Immature natural killer cell (primary cell): ENCODE measurements around the gene MEF2B. TPM values are rescaled to one million over a fixed set of nuclear protein-coding genes. Genes with fewer than 3 reads are reported as not detected.
"Not testable (repeated sequence)": the region's sequence is repeated elsewhere in the genome, so short reads cannot be mapped to it uniquely, and the experiment has no call there.

ENCODE experiments used
- DNase-seq, 3 donors: peaks; one replicate each; pipeline ENCODE4 v3.0.0; 2022; ENCODE audit warnings: mixed read lengths in 1 of 3
- H3K27ac Mint-ChIP-seq, 6 donors: one replicate each; pipeline ENCODE4 v1.8.0; 2020; ENCODE audit warnings: mixed read lengths in 6 of 6, mild to moderate bottlenecking in 5 of 6, inconsistent platforms in 4 of 6, moderate library complexity in 3 of 6
- H3K27me3 Mint-ChIP-seq, 3 donors: one replicate each; pipeline ENCODE4 v1.8.0; 2020 to 2021; ENCODE audit warnings: low read depth in 3 of 3, mild to moderate bottlenecking in 3 of 3, mixed read lengths in 3 of 3, moderate library complexity in 3 of 3, inconsistent platforms in 1 of 3
- H3K36me3 Mint-ChIP-seq, 3 donors: one replicate each; pipeline ENCODE4 v1.8.0; 2020; ENCODE audit warnings: mixed read lengths in 3 of 3, inconsistent platforms in 2 of 3, mild to moderate bottlenecking in 2 of 3
- H3K4me1 Mint-ChIP-seq, 2 donors: one replicate each; pipeline ENCODE4 v1.8.0; 2020; ENCODE audit warnings: inconsistent platforms in 2 of 2, mild to moderate bottlenecking in 2 of 2, mixed read lengths in 2 of 2, moderate library complexity in 1 of 2
- H3K4me3 Mint-ChIP-seq, 5 donors: one replicate each; pipeline ENCODE4 v1.8.0; 2020; ENCODE audit warnings: mild to moderate bottlenecking in 5 of 5, mixed read lengths in 5 of 5, inconsistent platforms in 3 of 5, moderate library complexity in 3 of 5
- H3K9me3 Mint-ChIP-seq, 6 donors: one replicate each; pipeline ENCODE4 v1.8.0; 2020; ENCODE audit warnings: mild to moderate bottlenecking in 6 of 6, mixed read lengths in 6 of 6, inconsistent platforms in 4 of 6, moderate library complexity in 3 of 6
- polyA plus RNA-seq, 3 donors: library from polyadenylated mRNA; unstranded; fragments of 300-500 nt; fragmentation: Illumina TruSeq; gene quantifications; one replicate each; pipeline ENCODE4 v1.2.3, GENCODE V29; 2021

Gene MEF2B
- polyA plus RNA-seq, 3 donors from 2014 or later: 0.35 to 0.82 TPM; not detected in 1

- no peak for DNase-seq
- no peak overlapping the region for H3K4me3 Mint-ChIP-seq
- no peaks in the 10 kb centered on the region for H3K9me3 Mint-ChIP-seq
- H3K4me1 Mint-ChIP-seq: peaks cover 21 to 30% of the 10 kb centered on the region in 2 donors
- no peaks in the 10 kb centered on the region for H3K36me3 Mint-ChIP-seq
- H3K27ac Mint-ChIP-seq: peak overlapping the region in 1 of 6 donors; percentile 53
- peaks cover 0 to 4% (median 0%) of the 10 kb centered on the region in 3 donors for H3K27me3 Mint-ChIP-seq
These were observed 30.2 kb downstream of the MEF2B start for GRCh38 chr19:19139876-19140229.

GRCh38 chr19:19138109-19138981 is 31.7 kb downstream of the MEF2B start, which contains the start of gene TMEM161A:
Gene TMEM161A (minus strand): TSS chr19:19138478. CDS start chr19:19138428, 50 bp downstream.
- Mint-ChIP-seq H3K27me3 (peaks cover 0 to 4% (median 0%) of the 10 kb centered on the region in 3 donors), H3K27ac (peak within 1 kb of the TSS; percentile 84 to 97 (median 92)), H3K36me3 (no peaks in the 10 kb centered on the region), H3K9me3 (no peaks in the 10 kb centered on the region), H3K4me3 (peak within 1 kb of the TSS; percentile 97 to 98 (median 98)), H3K4me1 (peaks cover 21 to 30% of the 10 kb centered on the region in 2 donors)
- peak; percentile 94 to 95 (median 95) for DNase-seq

- H3K9me3 Mint-ChIP-seq: no peaks in the 10 kb centered on the region
- H3K36me3 Mint-ChIP-seq: no peaks in the 10 kb centered on the region
- peaks cover 21 to 30% of the 10 kb centered on the region in 2 donors for H3K4me1 Mint-ChIP-seq
- peaks cover 0 to 4% (median 0%) of the 10 kb centered on the region in 3 donors for H3K27me3 Mint-ChIP-seq
- H3K27ac Mint-ChIP-seq: peak overlapping the region; percentile 10 to 97 (median 92)
- no peak for DNase-seq
- peak overlapping the region; percentile 97 to 98 (median 98) for H3K4me3 Mint-ChIP-seq
These were observed 32.4 kb downstream of the MEF2B start for GRCh38 chr19:19137556-19138108.

DNA sequence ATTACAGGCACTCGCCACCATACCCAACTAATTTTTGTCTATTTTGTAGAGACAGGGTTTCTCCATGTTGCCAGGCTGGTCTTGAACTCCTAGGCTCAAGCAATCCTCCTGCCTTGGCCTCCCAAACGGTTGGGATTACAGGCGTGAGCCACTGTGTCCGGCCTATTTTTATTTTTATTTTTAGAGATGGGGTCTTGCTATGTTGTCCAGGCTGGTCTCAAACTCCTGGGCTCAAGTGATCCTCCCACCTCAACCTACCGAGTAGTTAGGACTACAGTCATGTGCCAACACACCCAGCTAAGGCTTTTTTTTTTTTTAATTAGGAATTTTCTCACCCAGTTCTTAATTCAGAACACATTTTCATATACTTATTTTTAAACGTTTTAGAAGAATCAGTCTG is 34.4 kb downstream of the MEF2B start:
- H3K4me1 Mint-ChIP-seq: peaks cover 21 to 30% of the 10 kb centered on the region in 2 donors
- not testable (repeated sequence) for H3K9me3 Mint-ChIP-seq, DNase-seq, H3K27me3 Mint-ChIP-seq, H3K4me3 Mint-ChIP-seq, H3K27ac Mint-ChIP-seq, H3K36me3 Mint-ChIP-seq

- no peak overlapping the region for H3K27ac Mint-ChIP-seq
- peaks cover 0 to 4% (median 0%) of the 10 kb centered on the region in 3 donors for H3K27me3 Mint-ChIP-seq
- peaks cover 21 to 29% of the 10 kb centered on the region in 2 donors for H3K4me1 Mint-ChIP-seq
- H3K36me3 Mint-ChIP-seq: peaks cover 4 to 8% (median 5%) of the 10 kb centered on the region in 3 donors
- H3K4me3 Mint-ChIP-seq: peak overlapping the region in 1 of 5 donors; percentile 12
- peak; percentile 6 to 20 (median 18) for DNase-seq
- no peaks in the 10 kb centered on the region for H3K9me3 Mint-ChIP-seq
These were observed 35.3 kb downstream of the MEF2B start for GRCh38 chr19:19134687-19135158.

GRCh38 chr19:19133985-19134384 is 36.1 kb downstream of the MEF2B start:
- H3K4me1 Mint-ChIP-seq: peaks cover 19 to 24% of the 10 kb centered on the region in 2 donors
- no peak overlapping the region for H3K4me3 Mint-ChIP-seq
- peaks cover 0 to 4% (median 0%) of the 10 kb centered on the region in 3 donors for H3K27me3 Mint-ChIP-seq
- DNase-seq: no peak
- no peaks in the 10 kb centered on the region for H3K9me3 Mint-ChIP-seq
- H3K27ac Mint-ChIP-seq: peak overlapping the region in 1 of 6 donors; percentile 60
- peaks cover 4 to 8% (median 5%) of the 10 kb centered on the region in 3 donors for H3K36me3 Mint-ChIP-seq

DNA sequence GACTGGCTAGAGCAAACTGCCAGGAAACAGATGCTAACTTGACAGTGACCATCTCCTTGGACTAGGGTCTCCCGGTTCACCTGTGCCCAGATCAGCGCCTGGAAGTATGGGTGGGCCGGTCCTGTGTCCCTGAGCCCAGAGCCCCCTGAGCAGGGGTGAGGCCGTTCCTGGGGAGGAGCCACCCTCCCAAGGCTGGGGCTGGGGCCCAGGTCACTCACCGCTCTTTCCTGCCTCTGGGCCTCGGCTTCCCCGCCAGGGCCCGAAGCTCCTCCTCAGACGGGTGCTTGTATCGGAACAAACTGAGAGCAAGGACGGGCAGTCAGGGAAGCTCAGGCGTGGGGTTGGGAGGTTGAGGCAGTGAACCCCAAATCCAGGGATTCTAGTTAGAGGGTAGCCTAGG is 37.2 kb downstream of the MEF2B start:
- no peak overlapping the region for H3K27ac Mint-ChIP-seq
- peaks cover 10 to 14% of the 10 kb centered on the region in 2 donors for H3K4me1 Mint-ChIP-seq
- peaks cover 4 to 13% (median 8%) of the 10 kb centered on the region in 3 donors for H3K36me3 Mint-ChIP-seq
- no peak for DNase-seq
- peaks cover 0 to 4% (median 0%) of the 10 kb centered on the region in 3 donors for H3K27me3 Mint-ChIP-seq
- no peaks in the 10 kb centered on the region for H3K9me3 Mint-ChIP-seq
- no peak overlapping the region for H3K4me3 Mint-ChIP-seq

DNA sequence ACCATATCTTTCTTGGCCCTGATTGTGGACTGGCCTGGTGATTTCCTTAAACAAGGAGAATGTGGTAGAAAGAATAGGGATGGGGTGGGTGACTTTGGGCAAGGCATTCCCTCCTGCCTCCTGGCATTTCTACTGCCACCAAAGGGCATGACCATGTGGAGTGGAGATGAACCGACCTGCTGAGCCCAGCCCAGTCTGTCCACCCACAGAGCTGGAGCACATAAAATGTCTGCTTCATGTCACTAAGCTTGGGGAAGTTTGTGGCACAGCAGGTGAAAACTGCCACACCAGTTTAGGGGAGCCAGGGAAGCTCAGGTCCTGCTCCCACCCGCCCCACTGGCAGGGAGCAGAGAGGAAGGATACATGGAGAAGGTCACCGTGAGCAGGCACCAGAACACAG is 38.1 kb downstream of the MEF2B start:
- no peak overlapping the region for H3K4me3 Mint-ChIP-seq
- peaks cover 5% of the 10 kb centered on the region in 2 donors for H3K4me1 Mint-ChIP-seq
- no peak overlapping the region for H3K27ac Mint-ChIP-seq
- peaks cover 0 to 4% (median 0%) of the 10 kb centered on the region in 3 donors for H3K27me3 Mint-ChIP-seq
- no peaks in the 10 kb centered on the region for H3K9me3 Mint-ChIP-seq
- H3K36me3 Mint-ChIP-seq: peaks cover 4 to 15% (median 8%) of the 10 kb centered on the region in 3 donors
- no peak for DNase-seq

GRCh38 chr19:19126102-19126501 is 44.0 kb downstream of the MEF2B start:
- H3K9me3 Mint-ChIP-seq: peaks cover 0 to 4% (median 0%) of the 10 kb centered on the region in 6 donors
- H3K27me3 Mint-ChIP-seq: peaks cover 0 to 3% (median 0%) of the 10 kb centered on the region in 3 donors
- no peak for DNase-seq
- no peak overlapping the region for H3K27ac Mint-ChIP-seq
- H3K4me3 Mint-ChIP-seq: no peak overlapping the region
- H3K4me1 Mint-ChIP-seq: no peaks in the 10 kb centered on the region
- peaks cover 12 to 25% (median 24%) of the 10 kb centered on the region in 3 donors for H3K36me3 Mint-ChIP-seq

DNA sequence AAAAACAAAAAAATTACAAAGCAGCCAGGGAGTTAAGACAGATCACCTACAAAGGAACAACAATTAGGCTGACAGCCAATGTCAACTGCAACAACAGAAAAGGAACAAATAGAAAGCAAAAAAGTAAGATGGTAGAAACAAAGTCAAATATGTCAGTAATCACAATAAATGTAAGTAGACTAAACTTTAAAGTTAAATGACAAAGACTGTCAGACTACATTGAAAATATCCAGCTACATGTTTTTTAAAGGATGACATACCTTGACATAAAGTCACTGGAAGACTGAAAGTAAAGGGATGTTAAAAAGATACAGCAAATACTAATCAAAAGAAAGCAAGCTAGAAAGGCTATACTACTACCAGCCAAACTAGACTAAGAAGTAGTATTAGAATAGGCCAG is 46.7 kb downstream of the MEF2B start:
- peaks cover 12 to 22% (median 21%) of the 10 kb centered on the region in 3 donors for H3K36me3 Mint-ChIP-seq
- H3K27ac Mint-ChIP-seq: no peak overlapping the region
- H3K4me3 Mint-ChIP-seq: no peak overlapping the region
- peaks cover 0 to 4% (median 0%) of the 10 kb centered on the region in 6 donors for H3K9me3 Mint-ChIP-seq
- DNase-seq: no peak
- no peaks in the 10 kb centered on the region for H3K27me3 Mint-ChIP-seq
- H3K4me1 Mint-ChIP-seq: no peaks in the 10 kb centered on the region

DNA sequence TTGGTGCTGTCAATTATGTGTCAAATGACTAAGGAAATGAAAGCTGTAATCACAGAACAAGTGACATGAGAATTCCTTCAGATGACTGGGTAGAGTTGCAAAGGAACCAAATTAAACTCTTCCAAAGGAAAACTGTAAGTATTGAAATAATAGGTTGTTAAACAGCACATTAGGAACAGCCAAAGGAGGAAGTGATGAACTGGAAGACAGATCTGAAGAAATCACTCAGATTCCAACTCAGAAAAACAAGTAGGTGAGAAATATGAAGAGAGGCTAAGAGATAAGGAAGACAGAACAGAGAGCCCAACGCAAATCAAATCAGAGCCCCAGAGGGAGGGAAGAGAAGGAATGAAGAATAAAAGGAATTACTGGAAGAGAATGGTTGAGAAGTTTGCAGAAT is 47.2 kb downstream of the MEF2B start:
- no peak for DNase-seq
- Mint-ChIP-seq H3K27me3 (no peaks in the 10 kb centered on the region), H3K4me1 (no peaks in the 10 kb centered on the region), H3K4me3 (no peak overlapping the region), H3K27ac (peak overlapping the region in 1 of 6 donors; percentile 15), H3K36me3 (peaks cover 12 to 21% (median 21%) of the 10 kb centered on the region in 3 donors), H3K9me3 (peaks cover 0 to 4% (median 0%) of the 10 kb centered on the region in 6 donors)

DNA sequence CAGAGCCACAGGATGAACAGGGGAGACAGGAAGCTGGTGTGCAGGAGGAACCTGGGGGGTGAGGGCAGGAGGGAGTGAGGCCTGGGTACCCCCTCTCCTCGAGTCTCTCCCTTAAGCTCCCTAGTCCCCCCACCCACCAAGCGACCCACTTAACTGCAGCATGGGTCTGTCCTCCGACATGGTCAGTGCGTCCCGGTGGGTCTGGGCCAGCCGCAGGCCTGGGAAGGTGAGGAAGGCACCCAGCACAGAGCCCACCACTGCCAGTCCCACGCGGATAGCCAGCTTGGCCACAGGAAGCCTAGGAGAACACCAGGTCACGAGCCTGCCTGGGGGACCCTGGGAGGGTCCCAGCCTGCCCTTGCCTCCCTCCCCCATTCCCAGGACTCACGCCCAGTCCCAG is 48.7 kb downstream of the MEF2B start:
- Mint-ChIP-seq H3K4me3 (no peak overlapping the region), H3K9me3 (peaks cover 0 to 4% (median 0%) of the 10 kb centered on the region in 6 donors), H3K36me3 (peaks cover 12 to 21% (median 19%) of the 10 kb centered on the region in 3 donors), H3K27ac (no peak overlapping the region), H3K4me1 (no peaks in the 10 kb centered on the region), H3K27me3 (no peaks in the 10 kb centered on the region)
- DNase-seq: no peak

DNA sequence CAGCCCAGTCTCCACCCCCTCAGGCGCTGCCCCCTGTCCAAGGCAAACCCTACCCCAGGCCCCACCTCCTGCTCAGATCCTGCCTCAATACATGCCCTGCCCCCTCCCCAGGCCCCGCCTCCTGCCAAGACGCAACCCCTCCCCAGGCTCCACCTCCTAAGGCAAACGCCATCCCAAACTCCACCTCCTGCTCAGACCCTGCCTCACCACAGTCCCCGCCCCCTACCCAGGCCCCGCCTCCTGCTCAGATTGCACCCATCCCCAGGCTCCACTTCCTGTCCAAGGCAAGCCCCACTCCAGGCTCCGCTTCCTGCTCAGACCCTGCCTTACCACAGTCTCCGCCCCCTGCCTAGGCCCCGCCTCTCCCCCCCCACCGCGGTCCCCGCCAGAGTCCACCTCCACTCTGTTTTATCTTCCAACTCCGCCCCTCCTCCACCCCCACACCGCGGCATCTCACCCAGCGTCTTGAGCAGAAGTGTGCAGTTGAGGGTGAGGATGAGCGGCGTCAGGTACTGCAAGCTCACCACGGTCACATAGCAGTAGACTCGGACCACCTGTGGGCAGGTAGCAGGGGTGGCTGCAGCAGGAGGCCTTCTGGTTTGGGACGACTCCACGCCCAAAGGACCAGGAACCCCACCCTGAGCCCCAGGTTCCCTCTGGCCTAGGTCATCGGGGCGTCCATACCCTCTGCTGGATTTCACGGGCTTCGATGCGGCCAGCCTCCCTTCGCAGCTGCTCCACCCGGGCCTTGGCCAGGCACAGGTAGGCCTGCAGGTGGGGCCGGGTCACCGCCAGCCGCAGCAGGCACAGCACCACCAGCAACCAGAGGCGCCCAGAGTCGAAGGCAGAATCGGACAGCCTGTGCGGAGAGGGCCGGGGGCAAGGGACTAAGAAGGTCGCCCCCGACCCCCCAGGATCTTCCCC is 49.5 kb downstream of the MEF2B start:
- Mint-ChIP-seq H3K4me3 (no peak overlapping the region), H3K27me3 (no peaks in the 10 kb centered on the region), H3K27ac (no peak overlapping the region), H3K36me3 (peaks cover 12 to 21% (median 19%) of the 10 kb centered on the region in 3 donors), H3K4me1 (no peaks in the 10 kb centered on the region), H3K9me3 (peaks cover 0 to 4% (median 0%) of the 10 kb centered on the region in 6 donors)
- DNase-seq: no peak
